Measurements from ENCODE around the gene PA2G4.

Gene PA2G4

GRCh38 chr12:56145217-56145616 is 40.9 kb downstream of the PA2G4 start:
- no peak for TF ChIP-seq CTCF (IDR thresholded peaks at IDR 0.05; ENCODE audit: low read length, missing control alignments)
- DNase-seq (ENCODE audit: low read depth) = no peak
- H3K4me3 ChIP-seq (replicated peaks; ENCODE audit: low read depth, low read length) = no peak overlapping the region

- no peak for TF ChIP-seq CTCF (IDR thresholded peaks at IDR 0.05; ENCODE audit: low read length, missing control alignments)
- H3K4me3 ChIP-seq (replicated peaks; ENCODE audit: low read depth, low read length) = no peak overlapping the region
- DNase-seq (ENCODE audit: low read depth) = no peak
Observed at GRCh38 chr12:56146492-56147460, 42.4 kb downstream of the PA2G4 start.

- no peak overlapping the region for H3K4me3 ChIP-seq (replicated peaks; ENCODE audit: low read depth, low read length)
- peak; percentile 65 for DNase-seq (ENCODE audit: low read depth)
- no peak for TF ChIP-seq CTCF (IDR thresholded peaks at IDR 0.05; ENCODE audit: low read length, missing control alignments)
Observed at GRCh38 chr12:56150563-56150962, 46.2 kb downstream of the PA2G4 start.

GRCh38 chr12:56151672-56152131 is 47.3 kb downstream of the PA2G4 start:
- DNase-seq (ENCODE audit: low read depth) = no peak
- TF ChIP-seq CTCF (IDR thresholded peaks at IDR 0.05; ENCODE audit: low read length, missing control alignments) = peak; percentile 27

GRCh38 chr12:56152132-56152755 is 47.9 kb downstream of the PA2G4 start, which contains the start of gene MYL6B:
MYL6B (plus strand) TSS chr12:56152587; CDS start chr12:56153919, 1,332 bp downstream.
- peak within 1 kb of the TSS; percentile 79 for H3K4me3 ChIP-seq (replicated peaks; ENCODE audit: low read depth, low read length)

More at GRCh38 chr12:56151672-56152131, 47.3 kb downstream of the PA2G4 start:
- H3K4me3 ChIP-seq (replicated peaks; ENCODE audit: low read depth, low read length) = peak overlapping the region; percentile 79

More at GRCh38 chr12:56152132-56152755, 47.9 kb downstream of the PA2G4 start, which contains the start of gene MYL6B:
- peak; percentile 89 for DNase-seq (ENCODE audit: low read depth)
- TF ChIP-seq CTCF (IDR thresholded peaks at IDR 0.05; ENCODE audit: low read length, missing control alignments) = no peak
